SK-N-MC (cell line): ENCODE data around the gene PLPPR5.

Experiments
- DNase-seq: peaks from one replicate; pipeline ENCODE4 v3.0.0-alpha.2; 2011; ENCODE audit warnings: low read depth, low spot score
- H3K27ac ChIP-seq: fragments of 200-600 bp; sonication (generic); 2 replicates; pipeline ENCODE4 v1.5.1; 2016; ENCODE audit warnings: mixed run types
- H3K36me3 ChIP-seq: fragments of 200-600 bp; sonication (generic); 2 replicates; pipeline ENCODE4 v1.6.1; 2017; ENCODE audit warnings: antibody characterized with exemption, low read length, mixed read lengths; ENCODE audit not compliant: insufficient read depth
- H3K4me3 ChIP-seq: fragments of 200-600 bp; sonication (generic); 2 replicates; pipeline ENCODE4 v1.5.1; 2016
- H3K9ac ChIP-seq: fragments of 200-600 bp; sonication (generic); 2 replicates; pipeline ENCODE4 v1.8.0; 2017; ENCODE audit warnings: mixed run types, mixed read lengths; ENCODE audit not compliant: insufficient read length
- H3K9me3 ChIP-seq: fragments of 200-600 bp; sonication (generic); 2 replicates; pipeline ENCODE4 v1.6.1; 2017; ENCODE audit warnings: low read depth, mild to moderate bottlenecking, antibody characterized with exemption, low read length, moderate library complexity, mixed read lengths
- EZH2 ChIP-seq: fragments of 200-600 bp; sonication (generic); IDR thresholded peaks from one replicate; pipeline ENCODE4 v1.6.1; 2017; ENCODE audit warnings: antibody characterized with exemption
- FOXP2 ChIP-seq: optimal IDR thresholded peaks from 2 replicates; pipeline ENCODE3; 2011; ENCODE audit warnings: mild to moderate bottlenecking, moderate library complexity; ENCODE audit not compliant: insufficient read depth; ENCODE audit errors: extremely low read length, control extremely low read depth
- POLR2AphosphoS5 ChIP-seq: IDR thresholded peaks from 2 replicates; pipeline ENCODE4 v1.6.1; 2012; ENCODE audit warnings: mild to moderate bottlenecking, low read depth, low read length, borderline replicate concordance

Gene PLPPR5

GRCh38 chr1:98979463-98979862 is 25.2 kb downstream of the PLPPR5 start:
- H3K4me3 ChIP-seq = no peak overlapping the region
- no peak overlapping the region for H3K9ac ChIP-seq
- H3K9me3 ChIP-seq = no peaks in the 10 kb centered on the region
- no peak for DNase-seq
- H3K27ac ChIP-seq = no peak overlapping the region
- TF ChIP-seq EZH2 = no peak
- TF ChIP-seq POLR2AphosphoS5 = no peak
- TF ChIP-seq FOXP2 = no peak
- no peaks in the 10 kb centered on the region for H3K36me3 ChIP-seq

GRCh38 chr1:98975810-98976209 is 28.9 kb downstream of the PLPPR5 start:
- no peak for TF ChIP-seq POLR2AphosphoS5
- no peak for TF ChIP-seq FOXP2
- no peak for TF ChIP-seq EZH2
- H3K27ac ChIP-seq = no peak overlapping the region
- H3K36me3 ChIP-seq = no peaks in the 10 kb centered on the region
- no peak for DNase-seq
- no peaks in the 10 kb centered on the region for H3K9me3 ChIP-seq
- no peak overlapping the region for H3K9ac ChIP-seq
- no peak overlapping the region for H3K4me3 ChIP-seq

GRCh38 chr1:98975113-98975512 is 29.5 kb downstream of the PLPPR5 start:
- TF ChIP-seq EZH2 (no peak), POLR2AphosphoS5 (no peak), FOXP2 (no peak)
- H3K4me3 ChIP-seq = no peak overlapping the region
- no peak for DNase-seq
- no peaks in the 10 kb centered on the region for H3K36me3 ChIP-seq
- H3K27ac ChIP-seq = no peak overlapping the region
- H3K9ac ChIP-seq = no peak overlapping the region
- H3K9me3 ChIP-seq = no peaks in the 10 kb centered on the region

- DNase-seq = no peak
- H3K36me3 ChIP-seq = no peaks in the 10 kb centered on the region
- no peak for TF ChIP-seq EZH2
- no peak for TF ChIP-seq FOXP2
- TF ChIP-seq POLR2AphosphoS5 = no peak
These were observed 34.7 kb downstream of the PLPPR5 start for GRCh38 chr1:98969798-98970490.

GRCh38 chr1:98967122-98967521 is 37.5 kb downstream of the PLPPR5 start:
- no peaks in the 10 kb centered on the region for H3K9me3 ChIP-seq
- no peak overlapping the region for H3K9ac ChIP-seq
- no peaks in the 10 kb centered on the region for H3K36me3 ChIP-seq
- no peak overlapping the region for H3K4me3 ChIP-seq
- H3K27ac ChIP-seq = no peak overlapping the region
- TF ChIP-seq FOXP2 (no peak), POLR2AphosphoS5 (no peak), EZH2 (no peak)
- no peak for DNase-seq

More at GRCh38 chr1:98969798-98970490, 34.7 kb downstream of the PLPPR5 start:
- Histone ChIP-seq H3K9ac (no peak overlapping the region), H3K9me3 (no peaks in the 10 kb centered on the region), H3K4me3 (no peak overlapping the region), H3K27ac (no peak overlapping the region)

- Histone ChIP-seq H3K4me3 (no peak overlapping the region), H3K27ac (no peak overlapping the region), H3K36me3 (no peaks in the 10 kb centered on the region), H3K9ac (no peak overlapping the region), H3K9me3 (no peaks in the 10 kb centered on the region)
- no peak for DNase-seq
- TF ChIP-seq EZH2 = no peak
- TF ChIP-seq FOXP2 = no peak
These were observed 39.3 kb downstream of the PLPPR5 start for GRCh38 chr1:98965394-98965793.

GRCh38 chr1:98964198-98964597 is 40.5 kb downstream of the PLPPR5 start:
- no peak for DNase-seq
- Histone ChIP-seq H3K4me3 (no peak overlapping the region), H3K36me3 (no peaks in the 10 kb centered on the region), H3K9me3 (no peaks in the 10 kb centered on the region), H3K27ac (no peak overlapping the region), H3K9ac (no peak overlapping the region)
- TF ChIP-seq FOXP2 = no peak
- no peak for TF ChIP-seq POLR2AphosphoS5
- TF ChIP-seq EZH2 = no peak

- peak overlapping the region; percentile 0; the same call in 1 of the 2 replicates for H3K4me3 ChIP-seq
- H3K27ac ChIP-seq = no peak overlapping the region
- no peaks in the 10 kb centered on the region for H3K9me3 ChIP-seq
- H3K36me3 ChIP-seq = no peaks in the 10 kb centered on the region
- H3K9ac ChIP-seq = no peak overlapping the region
- TF ChIP-seq POLR2AphosphoS5 (no peak), EZH2 (no peak)
- DNase-seq = no peak
These were observed 41.5 kb downstream of the PLPPR5 start for GRCh38 chr1:98963064-98963758.

- Histone ChIP-seq H3K4me3 (no peak overlapping the region), H3K9me3 (no peaks in the 10 kb centered on the region), H3K27ac (peak overlapping the region; percentile 57; the same call in 1 of the 2 replicates), H3K9ac (no peak overlapping the region), H3K36me3 (no peaks in the 10 kb centered on the region)
- no peak for TF ChIP-seq POLR2AphosphoS5
- no peak for TF ChIP-seq EZH2
- TF ChIP-seq FOXP2 = no peak
- DNase-seq = no peak
These were observed 42.5 kb downstream of the PLPPR5 start for GRCh38 chr1:98962156-98962555.
